Mucosa of rectum (tissue), 2 donors: Measurements from ENCODE around the gene C4orf50.

ENCODE experiments used
- H3K27ac ChIP-seq, 2 donors: one replicate each; pipeline ENCODE4 v1.7.0; 2013; ENCODE audit warnings: inconsistent platforms in 2 of 2, low read depth in 2 of 2, low read length in 2 of 2
- H3K27me3 ChIP-seq, 2 donors: one replicate each; pipeline ENCODE4 v1.7.0; 2013; ENCODE audit warnings: low read length in 2 of 2; ENCODE audit not compliant: control insufficient read depth in 2 of 2, insufficient read depth in 2 of 2
- H3K36me3 ChIP-seq, 2 donors: one replicate each; pipeline ENCODE4 v1.7.0; 2013; ENCODE audit warnings: low read length in 2 of 2; ENCODE audit not compliant: control insufficient read depth in 2 of 2, insufficient read depth in 2 of 2
- H3K4me1 ChIP-seq, 2 donors: one replicate each; pipeline ENCODE4 v1.7.0; 2013; ENCODE audit warnings: low read length in 2 of 2, mild to moderate bottlenecking in 1 of 2; ENCODE audit not compliant: control insufficient read depth in 2 of 2, insufficient read depth in 2 of 2
- H3K4me3 ChIP-seq, 2 donors: one replicate each; pipeline ENCODE4 v1.7.0; 2013; ENCODE audit warnings: low read length in 2 of 2
- H3K9ac ChIP-seq, 2 donors: one replicate each; pipeline ENCODE4 v1.7.0; 2013; ENCODE audit warnings: low read length in 2 of 2, low read depth in 1 of 2, mild to moderate bottlenecking in 1 of 2
- H3K9me3 ChIP-seq, 2 donors: one replicate each; pipeline ENCODE4 v1.7.0; 2013; ENCODE audit warnings: low read length in 2 of 2; ENCODE audit not compliant: control insufficient read depth in 2 of 2
- donor health status: healthy.
- donor health status: Normal muscosa, but diverticular disease.

The C4orf50 gene

DNA sequence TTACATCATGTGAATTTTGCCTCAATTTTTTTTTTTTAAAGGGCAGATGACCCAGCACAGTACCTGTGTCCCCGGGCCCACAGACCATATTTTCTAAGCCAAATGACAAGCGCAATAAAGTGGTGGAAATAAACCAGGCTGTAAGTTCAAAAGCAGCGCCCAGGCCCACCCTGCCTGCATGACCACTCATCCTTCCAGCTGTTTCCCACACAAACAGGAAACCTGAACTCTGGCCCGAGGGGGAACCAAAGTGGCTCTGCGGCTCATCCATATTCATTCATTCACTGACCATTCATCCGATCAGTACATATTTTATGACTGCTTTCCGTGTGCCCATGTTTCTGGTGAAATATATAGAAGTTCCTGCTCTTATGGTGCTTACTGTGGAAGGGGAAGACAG, 91.6 kb downstream of the C4orf50 start:
- Histone ChIP-seq H3K4me1 (no peaks in the 10 kb centered on the region), H3K4me3 (no peak overlapping the region), H3K36me3 (no peaks in the 10 kb centered on the region), H3K9me3 (no peaks in the 10 kb centered on the region), H3K27ac (no peak overlapping the region), H3K9ac (no peak overlapping the region), H3K27me3 (peaks cover 2% of the 10 kb centered on the region in 2 donors)

DNA sequence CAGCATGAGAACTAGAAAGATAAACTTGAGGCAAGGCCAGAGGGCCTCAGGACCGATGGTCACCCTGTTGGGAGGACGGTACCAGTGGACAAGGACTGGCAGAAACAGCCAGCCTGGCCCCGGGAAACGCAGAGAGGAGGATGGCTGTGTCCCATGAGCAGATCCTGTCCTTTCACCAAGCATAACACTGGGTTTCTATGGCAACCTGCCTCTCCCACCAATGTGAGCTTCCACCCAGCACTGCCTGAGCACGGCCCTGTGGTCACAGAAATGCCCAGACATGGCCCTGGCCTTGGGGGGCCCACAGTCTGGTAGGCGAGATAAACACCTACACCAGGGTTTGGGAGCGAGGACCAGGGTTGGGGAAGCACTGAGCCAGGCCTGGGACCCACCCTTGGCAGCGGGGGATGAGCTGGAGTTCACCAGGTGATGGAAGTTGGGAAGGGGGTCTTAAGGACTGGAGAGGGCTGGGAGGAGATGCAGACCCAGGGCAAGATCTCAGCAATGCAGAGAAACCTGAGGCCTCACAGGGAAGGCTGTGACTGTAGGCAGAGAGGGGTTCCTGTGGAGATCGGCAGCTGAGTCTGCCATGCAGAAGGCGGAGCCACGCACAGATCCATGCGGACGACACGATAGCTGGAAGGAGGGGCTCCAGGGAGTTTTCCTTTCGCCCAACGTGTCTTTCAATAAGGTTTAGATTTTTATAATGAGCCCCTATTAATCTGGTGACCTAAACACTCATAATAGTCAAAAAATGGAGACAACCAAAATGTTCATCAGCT, 92.6 kb downstream of the C4orf50 start:
- Histone ChIP-seq H3K27me3 (peaks cover 0 to 2% of the 10 kb centered on the region in 2 donors), H3K27ac (no peak overlapping the region), H3K4me1 (no peaks in the 10 kb centered on the region), H3K9ac (no peak overlapping the region), H3K9me3 (no peaks in the 10 kb centered on the region), H3K4me3 (no peak overlapping the region), H3K36me3 (no peaks in the 10 kb centered on the region)

DNA sequence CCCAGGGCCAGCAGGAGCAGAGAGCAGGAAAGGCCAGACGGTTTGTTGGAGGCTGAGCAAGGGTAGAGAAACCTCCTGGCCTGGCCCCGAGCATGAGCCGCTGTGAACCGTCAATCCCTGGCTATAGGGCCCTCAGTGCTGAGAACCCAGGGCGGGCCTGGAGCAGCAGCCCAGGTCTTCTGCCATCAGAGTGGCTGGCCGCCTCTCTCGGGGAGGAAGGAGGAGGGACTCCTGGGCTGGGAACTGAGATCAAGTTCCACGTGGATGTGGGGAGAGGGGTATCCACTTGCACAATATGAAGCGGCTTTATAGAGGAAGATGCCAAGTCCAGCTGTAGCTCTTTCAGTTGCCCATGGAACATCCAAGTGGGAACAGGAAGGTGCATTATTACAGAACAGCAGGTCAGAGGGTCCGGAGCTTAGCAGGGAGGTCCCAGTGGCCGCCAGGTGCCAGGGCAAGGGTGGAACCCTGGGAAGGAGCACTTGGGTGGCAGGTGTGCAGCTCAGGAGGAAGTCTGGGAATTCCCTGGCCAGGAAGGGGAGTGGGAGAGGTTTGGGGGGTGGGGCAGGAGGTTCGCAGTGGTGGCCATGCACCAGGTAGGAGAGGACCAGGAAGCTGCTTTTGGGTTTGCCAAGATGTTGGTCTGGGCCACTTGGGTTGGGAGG, 93.6 kb downstream of the C4orf50 start:
- Histone ChIP-seq H3K4me3 (no peak overlapping the region), H3K4me1 (no peaks in the 10 kb centered on the region), H3K9ac (no peak overlapping the region), H3K36me3 (no peaks in the 10 kb centered on the region), H3K9me3 (no peaks in the 10 kb centered on the region), H3K27me3 (peaks cover 0 to 2% of the 10 kb centered on the region in 2 donors), H3K27ac (no peak overlapping the region)

DNA sequence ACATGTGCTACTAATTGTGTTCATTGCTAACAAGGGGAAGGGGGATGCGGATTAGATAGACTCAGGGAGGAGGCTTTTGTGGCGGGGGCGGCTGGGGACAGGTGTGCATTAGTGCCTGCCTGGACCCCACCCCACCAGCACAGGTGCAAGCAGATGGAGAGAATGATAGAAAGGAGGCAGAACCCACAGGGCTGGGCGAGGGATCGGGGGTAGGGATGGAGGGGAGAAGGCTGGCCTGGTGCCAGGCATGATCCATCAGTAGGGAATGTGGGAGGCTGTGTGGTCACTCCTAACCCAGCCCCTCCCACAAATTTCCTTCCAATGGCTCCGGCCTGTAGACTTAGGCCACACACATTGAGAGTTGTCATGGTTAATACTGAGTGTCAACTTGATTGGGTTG, 94.9 kb downstream of the C4orf50 start:
- Histone ChIP-seq H3K4me3 (no peak overlapping the region), H3K4me1 (no peaks in the 10 kb centered on the region), H3K36me3 (no peaks in the 10 kb centered on the region), H3K9ac (no peak overlapping the region), H3K9me3 (no peaks in the 10 kb centered on the region), H3K27me3 (no peaks in the 10 kb centered on the region), H3K27ac (no peak overlapping the region)

DNA sequence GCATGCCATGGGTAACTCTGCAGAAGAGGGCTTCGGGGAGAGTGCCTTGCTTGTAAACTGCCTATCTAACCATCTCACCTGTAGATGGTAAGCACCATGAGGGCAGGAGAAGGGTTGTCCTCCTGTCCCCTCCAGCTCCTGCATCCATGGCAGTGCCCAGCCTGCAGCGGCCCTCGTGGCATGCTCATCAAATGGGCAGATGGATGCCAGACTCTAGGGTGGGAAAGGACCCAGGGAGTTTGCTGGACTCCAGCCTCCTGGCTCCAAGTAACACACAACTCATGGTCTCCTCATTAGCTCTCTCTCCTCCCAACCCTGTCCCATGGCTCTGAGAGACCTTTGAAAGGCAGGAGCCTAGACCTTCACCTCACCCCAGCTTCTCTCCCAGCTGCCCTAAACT, 95.7 kb downstream of the C4orf50 start:
- Histone ChIP-seq H3K27ac (no peak overlapping the region), H3K4me3 (no peak overlapping the region), H3K9me3 (no peaks in the 10 kb centered on the region), H3K4me1 (no peaks in the 10 kb centered on the region), H3K9ac (no peak overlapping the region), H3K27me3 (no peaks in the 10 kb centered on the region), H3K36me3 (no peaks in the 10 kb centered on the region)

DNA sequence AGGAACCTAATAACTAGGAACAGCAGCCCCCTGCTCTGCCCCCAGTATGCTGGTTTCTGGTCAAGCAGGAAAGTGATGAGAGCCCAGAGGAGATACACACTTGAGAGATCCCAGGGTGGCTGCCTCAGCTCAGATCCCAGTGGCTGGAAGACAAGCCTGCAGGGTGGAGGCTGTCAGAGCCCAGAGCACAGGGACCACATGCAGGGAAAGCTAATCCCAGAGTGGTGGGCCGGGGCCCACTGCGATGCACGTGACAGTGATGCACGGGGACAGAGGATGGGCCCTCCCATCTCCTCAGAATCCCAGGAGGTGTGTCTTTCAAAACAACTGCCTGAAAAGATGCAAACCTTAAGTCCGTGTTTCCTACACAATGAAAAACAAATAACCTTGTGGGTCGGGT, 96.2 kb downstream of the C4orf50 start:
- no peaks in the 10 kb centered on the region for H3K9me3 ChIP-seq
- H3K4me3 ChIP-seq = no peak overlapping the region
- H3K4me1 ChIP-seq = no peaks in the 10 kb centered on the region
- H3K9ac ChIP-seq = no peak overlapping the region
- H3K27ac ChIP-seq = no peak overlapping the region
- H3K36me3 ChIP-seq = no peaks in the 10 kb centered on the region
- H3K27me3 ChIP-seq = no peaks in the 10 kb centered on the region

DNA sequence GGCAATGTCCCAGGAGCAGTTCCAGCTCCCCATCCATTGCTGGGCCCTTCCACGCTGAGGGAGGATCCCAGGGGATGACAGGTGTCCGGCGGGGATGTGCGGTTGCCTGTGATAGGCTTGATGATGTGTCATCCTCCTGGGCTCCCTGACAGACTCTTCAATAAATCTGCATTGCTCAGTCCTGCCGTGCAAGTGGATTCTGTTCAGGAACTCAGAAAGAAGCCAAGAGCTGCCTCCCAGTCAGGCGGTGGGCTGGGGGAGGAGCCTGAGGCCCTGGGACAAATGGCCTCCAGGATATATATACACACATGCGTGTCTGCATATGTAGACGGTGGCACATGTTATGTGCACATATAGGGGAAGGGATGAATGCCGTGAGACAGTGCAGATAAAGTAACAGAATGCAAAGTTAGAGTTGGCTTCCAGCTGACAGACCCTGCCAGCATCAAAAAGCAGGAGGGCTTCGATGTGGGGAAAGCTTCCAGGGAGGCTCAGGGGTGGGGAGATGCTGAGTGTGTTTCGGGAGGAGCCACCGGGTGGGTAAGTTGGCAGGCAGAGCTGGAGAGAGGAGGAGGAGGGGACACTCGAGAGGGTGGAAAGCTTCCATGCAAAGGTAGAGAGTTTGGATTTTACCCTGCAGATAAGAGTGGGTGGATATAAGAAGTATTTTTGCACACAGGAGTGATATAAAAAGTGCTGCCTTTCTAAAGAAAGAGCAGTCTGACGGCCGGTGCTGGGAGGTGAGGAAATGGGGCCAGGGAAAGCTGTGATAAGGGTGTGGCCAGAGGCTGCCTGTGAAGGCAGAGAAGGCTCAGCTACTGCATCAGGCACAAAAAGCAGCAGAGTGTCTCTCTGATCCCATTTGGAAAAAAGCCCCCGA, 96.9 kb downstream of the C4orf50 start:
- Histone ChIP-seq H3K9me3 (no peaks in the 10 kb centered on the region), H3K27me3 (no peaks in the 10 kb centered on the region), H3K9ac (no peak overlapping the region), H3K27ac (no peak overlapping the region), H3K4me3 (no peak overlapping the region), H3K4me1 (no peaks in the 10 kb centered on the region), H3K36me3 (no peaks in the 10 kb centered on the region)

DNA sequence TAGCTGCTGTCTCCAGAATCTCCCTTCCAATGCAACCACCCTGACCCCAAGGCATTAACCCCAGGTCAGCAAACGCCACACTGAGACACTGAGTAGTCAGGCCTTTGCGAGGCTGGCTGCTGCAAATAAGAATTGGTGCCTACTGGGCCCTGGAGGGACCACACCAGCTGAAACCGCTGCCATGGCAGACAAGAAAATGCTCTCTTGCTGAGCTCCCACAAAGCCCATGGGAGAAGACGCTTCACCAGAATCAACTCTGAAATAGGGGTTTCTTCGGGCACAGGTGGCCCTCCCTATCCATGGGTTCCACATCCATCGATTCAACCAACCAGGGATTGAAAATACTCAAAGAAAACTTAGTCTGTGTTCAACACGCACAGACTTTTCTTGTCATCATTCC, 98.7 kb downstream of the C4orf50 start:
- Histone ChIP-seq H3K4me1 (no peaks in the 10 kb centered on the region), H3K4me3 (no peak overlapping the region), H3K27ac (no peak overlapping the region), H3K36me3 (no peaks in the 10 kb centered on the region), H3K27me3 (no peaks in the 10 kb centered on the region), H3K9ac (no peak overlapping the region), H3K9me3 (no peaks in the 10 kb centered on the region)

DNA sequence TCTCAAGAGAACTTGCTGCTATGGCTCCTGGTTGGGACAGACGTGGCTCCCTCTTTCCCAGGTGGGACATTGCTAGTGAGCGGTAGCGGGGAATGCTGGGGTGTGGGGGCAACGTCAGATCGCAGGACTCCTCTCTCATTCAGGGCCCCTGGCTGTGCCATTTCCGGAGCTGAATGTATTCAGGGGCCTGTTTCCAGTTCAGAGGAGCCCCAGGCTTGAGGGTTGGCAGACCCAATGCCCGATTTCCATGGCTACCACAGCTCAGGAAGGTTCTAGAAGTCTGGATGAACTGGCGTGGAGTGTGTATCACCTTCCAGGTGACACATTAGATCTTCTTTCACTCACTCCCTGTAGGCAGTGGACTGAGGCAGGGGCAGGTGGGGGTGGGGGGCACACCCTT, 99.2 kb downstream of the C4orf50 start:
- Histone ChIP-seq H3K9me3 (no peaks in the 10 kb centered on the region), H3K27ac (no peak overlapping the region), H3K36me3 (no peaks in the 10 kb centered on the region), H3K9ac (no peak overlapping the region), H3K4me1 (no peaks in the 10 kb centered on the region), H3K27me3 (no peaks in the 10 kb centered on the region), H3K4me3 (no peak overlapping the region)
